Liver (tissue), 9 donors: Measurements from ENCODE around the gene RASGRP4. TPM values are rescaled to one million over a fixed set of nuclear protein-coding genes. Genes with fewer than 3 reads are reported as not detected.

Source experiments
- DNase-seq: peaks from one replicate; pipeline ENCODE4 v3.0.0-alpha.2; 2017; ENCODE audit warnings: low spot score
- H3K27ac ChIP-seq, 2 donors: one replicate each; pipeline ENCODE4 v1.7.0; 2013; ENCODE audit warnings: inconsistent platforms in 2 of 2, low read length in 2 of 2, control low read depth in 1 of 2, low read depth in 1 of 2, mild to moderate bottlenecking in 1 of 2
- H3K27me3 ChIP-seq, 4 donors: one replicate each; pipeline versions ENCODE4 v1.6.1 to v1.7.0; 2013; ENCODE audit warnings: low read length in 3 of 4, inconsistent platforms in 1 of 4, mild to moderate bottlenecking in 1 of 4, moderate library complexity in 1 of 4; ENCODE audit not compliant: control insufficient read depth in 4 of 4, insufficient read depth in 4 of 4
- H3K36me3 ChIP-seq, 4 donors: one replicate each; pipeline versions ENCODE4 v1.6.1 to v1.7.0; 2013; ENCODE audit warnings: low read length in 3 of 4, mild to moderate bottlenecking in 3 of 4, low read depth in 1 of 4, moderate library complexity in 1 of 4; ENCODE audit not compliant: control insufficient read depth in 4 of 4, insufficient read depth in 3 of 4
- H3K4me1 ChIP-seq, 4 donors: one replicate each; pipeline versions ENCODE4 v1.6.1 to v1.7.0; 2013; ENCODE audit warnings: low read length in 3 of 4, mild to moderate bottlenecking in 3 of 4, moderate library complexity in 1 of 4; ENCODE audit not compliant: control insufficient read depth in 4 of 4, insufficient read depth in 4 of 4
- H3K4me3 ChIP-seq, 3 donors: one replicate each; pipeline versions ENCODE4 v1.6.1 to v1.7.0; 2013; ENCODE audit warnings: low read length in 3 of 3, control low read depth in 1 of 3, low read depth in 1 of 3, mild to moderate bottlenecking in 1 of 3
- H3K9ac ChIP-seq, 2 donors: one replicate each; pipeline ENCODE4 v1.7.0; 2013; ENCODE audit warnings: low read length in 2 of 2, mild to moderate bottlenecking in 2 of 2, moderate library complexity in 2 of 2, control low read depth in 1 of 2, low read depth in 1 of 2
- H3K9me3 ChIP-seq, 4 donors: one replicate each; pipeline versions ENCODE4 v1.6.1 to v1.7.0; 2013; ENCODE audit warnings: low read length in 3 of 4; ENCODE audit not compliant: control insufficient read depth in 4 of 4
- FOXA1 ChIP-seq: IDR thresholded peaks from 2 replicates; pipeline ENCODE4 v1.6.1; 2016; ENCODE audit warnings: antibody characterized with exemption
- FOXA2 ChIP-seq: IDR thresholded peaks from 2 replicates; pipeline ENCODE4 v1.6.1; 2016; ENCODE audit warnings: antibody characterized with exemption
- GABPA ChIP-seq, 2 donors: IDR thresholded peaks in 1 of 2; conservative IDR thresholded peaks in 1 of 2; 2 replicates each; pipeline ENCODE4 v1.6.1; 2016; ENCODE audit warnings: antibody characterized with exemption in 2 of 2, mild to moderate bottlenecking in 1 of 2, moderate library complexity in 1 of 2
- HNF4A ChIP-seq, 2 donors: conservative IDR thresholded peaks; 2 replicates each; pipeline ENCODE4 v1.6.1; 2016; ENCODE audit warnings: antibody characterized with exemption in 2 of 2, mild to moderate bottlenecking in 2 of 2
- HNF4G ChIP-seq: IDR thresholded peaks from 2 replicates; pipeline ENCODE4 v1.6.1; 2016; ENCODE audit warnings: antibody characterized with exemption
- NR2F2 ChIP-seq: IDR thresholded peaks from 2 replicates; pipeline ENCODE4 v1.6.1; 2016; ENCODE audit warnings: antibody characterized with exemption
- REST ChIP-seq: IDR thresholded peaks from 2 replicates; pipeline ENCODE4 v1.6.1; 2016; ENCODE audit warnings: antibody characterized with exemption, mild to moderate bottlenecking
- SP1 ChIP-seq: IDR thresholded peaks from 2 replicates; pipeline ENCODE4 v1.6.1; 2018; ENCODE audit warnings: antibody characterized with exemption, mild to moderate bottlenecking
- YY1 ChIP-seq: IDR thresholded peaks from 2 replicates; pipeline ENCODE4 v1.6.1; 2016; ENCODE audit warnings: antibody characterized with exemption, mild to moderate bottlenecking
- WGBS: extraction: QIAGEN DNeasy Blood & Tissue Kit; methylation state at CpG from one replicate; pipeline ENCODE4 v1.1.7; 2013; 5-methylcytosine and 5-hydroxymethylcytosine counted together
- polyA plus RNA-seq, 2 donors: library from polyadenylated mRNA; stranded (reverse) in 1 of 2; unstranded in 1 of 2; fragments of 200-250 nt in 1 of 2; fragments of >200 nt in 1 of 2; fragmentation: Nextera tagmentation in 1 of 2; extraction: Ambion mirVana in 1 of 2; gene quantifications; one replicate each; pipeline versions ENCODE4 v1.2.1 to v1.2.3, GENCODE V29; 2013 to 2015
- total RNA-seq, 2 donors: library from RNA; depleted of rRNA; stranded (reverse); fragments of >200 nt; gene quantifications; one replicate each; pipeline ENCODE4 v1.2.3, GENCODE V29; 2014
- TF ChIP-seq, protein P1 (sequence below): IDR thresholded peaks from 2 replicates; pipeline ENCODE4 v1.6.1; 2016; ENCODE audit warnings: antibody characterized with exemption
- donor health status: healthy.
- donor health status: healthy.
- donor health status: healthy.
- donor health status: healthy.
- donor health status: healthy.

Gene RASGRP4
- total and polyA plus RNA-seq, 4 donors: 0.60 to 2.4 (median 1.6) TPM

- DNase-seq: no peak
- 90% methylated on average over 17 of the region's 17 CpGs for WGBS
These were observed 41.8 kb upstream of the RASGRP4 start for GRCh38 chr19:38467541-38468525.

GRCh38 chr19:38466050-38466449 lies 40.0 kb upstream of the RASGRP4 start:
- no peaks in the 10 kb centered on the region for H3K9me3 ChIP-seq
- no peak for DNase-seq
- H3K27ac ChIP-seq: no peak overlapping the region
- H3K4me1 ChIP-seq: no peaks in the 10 kb centered on the region
- no peak overlapping the region for H3K9ac ChIP-seq
- no peaks in the 10 kb centered on the region for H3K36me3 ChIP-seq
- no peaks in the 10 kb centered on the region for H3K27me3 ChIP-seq
- TF ChIP-seq HNF4G: no peak
- no peak for TF ChIP-seq GABPA (IDR thresholded peaks at IDR 0.05 in 1 of 2, conservative IDR thresholded peaks at IDR 0.05 in 1 of 2)
- no peak for TF ChIP-seq HNF4A (conservative IDR thresholded peaks at IDR 0.05)
- TF ChIP-seq SP1: no peak
- no peak for TF ChIP-seq FOXA2
- TF ChIP-seq REST: no peak
- no peak for TF ChIP-seq YY1
- TF ChIP-seq NR2F2: no peak
- no peak overlapping the region for H3K4me3 ChIP-seq
- whole genome bisulfite sequencing: 95% methylated on average over 26 of the region's 26 CpGs

More at GRCh38 chr19:38467541-38468525, 41.8 kb upstream of the RASGRP4 start:
- no peaks in the 10 kb centered on the region for H3K9me3 ChIP-seq
- no peaks in the 10 kb centered on the region for H3K36me3 ChIP-seq
- no peak overlapping the region for H3K4me3 ChIP-seq
- H3K9ac ChIP-seq: no peak overlapping the region
- no peaks in the 10 kb centered on the region for H3K4me1 ChIP-seq
- TF ChIP-seq FOXA1: no peak
- H3K27ac ChIP-seq: no peak overlapping the region
- H3K27me3 ChIP-seq: no peaks in the 10 kb centered on the region

DNA sequence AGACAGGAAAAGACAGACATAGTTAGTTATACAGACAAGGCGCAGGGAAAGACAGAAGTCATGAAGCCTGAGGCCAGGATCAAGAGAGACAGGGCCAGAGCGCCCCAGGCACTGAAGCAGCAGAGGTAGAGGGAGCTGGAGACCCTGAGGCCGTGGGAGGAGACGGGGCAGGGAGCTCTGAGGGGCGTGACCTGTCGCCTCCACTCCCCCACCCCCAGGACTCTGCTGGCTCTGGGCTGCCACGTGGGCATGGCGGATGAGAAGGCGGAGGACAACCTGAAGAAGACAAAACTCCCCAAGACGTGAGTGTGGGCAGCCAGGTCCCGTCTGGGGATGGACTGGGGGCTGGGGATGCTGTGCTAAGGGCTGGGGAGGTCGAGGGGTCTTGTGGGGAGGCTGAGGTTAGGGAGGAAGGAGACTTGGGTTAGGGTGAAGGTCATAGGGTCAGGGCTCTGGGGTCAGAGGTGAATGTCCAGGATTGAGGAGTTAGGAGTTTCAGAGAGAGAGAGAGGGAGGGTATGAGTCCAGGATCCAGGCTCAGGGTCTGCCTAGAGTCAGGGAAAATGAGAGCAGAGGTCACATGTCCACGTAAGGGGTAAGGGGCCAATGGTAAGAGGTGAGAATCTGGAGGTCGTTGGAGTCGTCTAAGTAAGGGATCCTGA lies 38.5 kb upstream of the RASGRP4 start:
- TF ChIP-seq YY1 (no peak), GABPA (IDR thresholded peaks at IDR 0.05 in 1 of 2, conservative IDR thresholded peaks at IDR 0.05 in 1 of 2) (no peak)
- TF ChIP-seq, protein P1, sequence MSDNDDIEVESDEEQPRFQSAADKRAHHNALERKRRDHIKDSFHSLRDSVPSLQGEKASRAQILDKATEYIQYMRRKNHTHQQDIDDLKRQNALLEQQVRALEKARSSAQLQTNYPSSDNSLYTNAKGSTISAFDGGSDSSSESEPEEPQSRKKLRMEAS: no peak

More for the DNA sequence above, 38.5 kb upstream of the RASGRP4 start:
- Histone ChIP-seq H3K27ac (no peak overlapping the region), H3K9me3 (no peaks in the 10 kb centered on the region), H3K27me3 (no peaks in the 10 kb centered on the region), H3K4me1 (no peaks in the 10 kb centered on the region), H3K9ac (no peak overlapping the region), H3K4me3 (no peak overlapping the region), H3K36me3 (no peaks in the 10 kb centered on the region)
- WGBS: 60% methylated on average over 15 of the region's 15 CpGs
- DNase-seq: no peak
